OCI-LY7 (cell line): ENCODE measurements around the gene CLEC4G. TPM values are rescaled to one million over a fixed set of nuclear protein-coding genes. Genes with fewer than 3 reads are reported as not detected.
A peak's percentile ranks its signal among the peaks of the same experiment; 100 is the strongest.

ENCODE experiments used
- BruUV-seq: library from RNA; stranded (reverse); fragments of 400-500 nt; replicated peaks from 2 replicates; lab custom pipeline; 2021; lab: Mats Ljungman, UMichigan
- CTCF ChIA-PET: fragments of 300-600 bp; sonication (Branson Sonifier 250); formaldehyde crosslinking; loops from one replicate; lab custom pipeline; 2022; ENCODE audit warnings: antibody characterized with exemption; ENCODE audit not compliant: unreplicated experiment; lab: Charles Lee
- POLR2A ChIA-PET: fragments of 300-600 bp; sonication (Branson Sonifier 250); formaldehyde crosslinking; loops from one replicate; lab custom pipeline; 2022; ENCODE audit warnings: antibody characterized with exemption; lab: Charles Lee
- DNase-seq: peaks from one replicate; pipeline ENCODE4 v3.0.0-alpha.2; 2015; ENCODE audit warnings: low spot score
- H2AFZ ChIP-seq: fragments of 200-600 bp; sonication (generic), shearing (Covaris generic); 2 replicates; pipeline ENCODE4 v1.6.1; 2014; ENCODE audit warnings: mild to moderate bottlenecking, antibody characterized with exemption, low read length, moderate library complexity
- H3K27ac ChIP-seq: fragments of 200-600 bp; sonication (generic); 2 replicates; pipeline ENCODE4 v1.5.1; 2014; ENCODE audit warnings: mixed run types, low read depth, mild to moderate bottlenecking, moderate library complexity, low read length, inconsistent platforms; ENCODE audit not compliant: poor library complexity, severe bottlenecking
- H3K36me3 ChIP-seq: fragments of 200-600 bp; sonication (generic); 2 replicates; pipeline ENCODE4 v1.6.1; 2014; ENCODE audit warnings: mild to moderate bottlenecking, antibody characterized with exemption, low read length, moderate library complexity, mixed read lengths; ENCODE audit not compliant: insufficient read depth
- H3K4me1 ChIP-seq: fragments of 200-600 bp; sonication (generic); 2 replicates; pipeline ENCODE4 v1.5.1; 2014; ENCODE audit warnings: mild to moderate bottlenecking, low read length; ENCODE audit not compliant: insufficient read depth, poor library complexity, severe bottlenecking
- H3K4me2 ChIP-seq: fragments of 200-600 bp; sonication (generic); 2 replicates; pipeline ENCODE4 v1.6.1; 2014; ENCODE audit warnings: mild to moderate bottlenecking, low read length
- H3K4me3 ChIP-seq: fragments of 200-600 bp; sonication (generic); 2 replicates; pipeline ENCODE4 v1.5.1; 2014; ENCODE audit warnings: mild to moderate bottlenecking, low read depth, low read length; ENCODE audit not compliant: poor library complexity, severe bottlenecking
- H3K79me2 ChIP-seq: fragments of 200-600 bp; sonication (generic); 2 replicates; pipeline ENCODE4 v1.6.1; 2016; ENCODE audit warnings: low read depth, mild to moderate bottlenecking, low read length, moderate library complexity, mixed read lengths; ENCODE audit not compliant: insufficient read depth
- H3K9me2 ChIP-seq: fragments of 200-600 bp; sonication (generic); 2 replicates; pipeline ENCODE4 v1.6.1; 2016; ENCODE audit warnings: mild to moderate bottlenecking, low read length, mixed read lengths; ENCODE audit not compliant: insufficient read depth
- H3K9me3 ChIP-seq: fragments of 200-600 bp; sonication (generic); 2 replicates; pipeline ENCODE4 v1.6.1; 2014; ENCODE audit warnings: mild to moderate bottlenecking, mixed run types, low read length, mixed read lengths
- H4K20me1 ChIP-seq: fragments of 200-600 bp; sonication (generic); 2 replicates; pipeline ENCODE4 v1.6.1; 2014; ENCODE audit warnings: mild to moderate bottlenecking, antibody characterized with exemption, low read length, moderate library complexity, mixed read lengths; ENCODE audit not compliant: insufficient read depth
- EZH2phosphoT487 ChIP-seq: fragments of 200-600 bp; sonication (generic); IDR thresholded peaks from 2 replicates; pipeline ENCODE4 v1.6.1; 2018; ENCODE audit warnings: low read depth, borderline replicate concordance, mild to moderate bottlenecking, mixed run types, antibody characterized with exemption, low read length, moderate library complexity, mixed read lengths
- intact Hi-C: fragments of 100-400 bp; cut with micrococcal nuclease; formaldehyde crosslinking; loops from one replicate; pipeline ENCODE4 v1.10.0; 2022; ENCODE audit not compliant: unreplicated experiment
- total RNA-seq, 2 experiments: library from RNA; depleted of rRNA in 1 of 2; stranded (reverse); fragments of >200 nt in 1 of 2; shearing (Covaris generic) in 1 of 2; gene quantifications; 2 replicates each; pipeline ENCODE4 v1.2.3, GENCODE V29; 2014 to 2022
- TF ChIP-seq, protein P1 (sequence below): fragments of 200-600 bp; sonication (generic); conservative IDR thresholded peaks from 2 replicates; pipeline ENCODE4 v1.5.1; 2014; ENCODE audit warnings: mild to moderate bottlenecking, antibody characterized with exemption, low read length, moderate library complexity, mixed read lengths

The CLEC4G gene
- total RNA-seq, 2 experiments from 2014 or later = not detected

DNA sequence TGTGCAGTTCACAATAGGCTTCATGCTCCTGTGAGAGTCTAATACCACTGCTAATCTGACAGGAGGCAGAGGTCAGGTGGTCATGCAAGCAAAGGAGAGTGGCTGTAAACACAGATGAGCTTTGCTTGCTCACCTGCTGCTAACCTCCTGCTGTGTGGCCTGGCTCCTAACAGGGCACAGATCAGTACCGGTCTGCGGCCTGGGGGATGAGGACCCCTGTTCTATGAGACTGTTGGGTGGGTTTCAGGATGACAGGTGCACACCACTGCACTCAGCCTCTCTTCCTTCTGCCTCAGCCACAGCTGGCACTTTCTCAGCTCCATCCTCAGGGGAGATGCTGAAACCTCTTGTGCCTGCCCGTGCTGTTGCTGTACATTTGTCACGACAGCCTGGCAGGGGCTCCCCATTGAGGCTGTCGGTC, 9.7 kb downstream of the CLEC4G start:
- ChIA-PET POLR2A (interaction anchor here (0.6 kb wide), 1 partner anchor 11 kb away, joined by 3 read pairs; no protein-coding TSS in a partner anchor), CTCF (no interaction called here)
- no peak for DNase-seq
- H4K20me1 ChIP-seq = no peaks in the 10 kb centered on the region
- no TSS peak for BruUV-seq
- no peaks in the 10 kb centered on the region for H3K36me3 ChIP-seq
- intact Hi-C loops = no loop called here
- no peaks in the 10 kb centered on the region for H3K9me2 ChIP-seq
- H3K9me3 ChIP-seq = no peaks in the 10 kb centered on the region
- no peak overlapping the region for H3K27ac ChIP-seq
- TF ChIP-seq EZH2phosphoT487 = no peak
- TF ChIP-seq, protein P1, sequence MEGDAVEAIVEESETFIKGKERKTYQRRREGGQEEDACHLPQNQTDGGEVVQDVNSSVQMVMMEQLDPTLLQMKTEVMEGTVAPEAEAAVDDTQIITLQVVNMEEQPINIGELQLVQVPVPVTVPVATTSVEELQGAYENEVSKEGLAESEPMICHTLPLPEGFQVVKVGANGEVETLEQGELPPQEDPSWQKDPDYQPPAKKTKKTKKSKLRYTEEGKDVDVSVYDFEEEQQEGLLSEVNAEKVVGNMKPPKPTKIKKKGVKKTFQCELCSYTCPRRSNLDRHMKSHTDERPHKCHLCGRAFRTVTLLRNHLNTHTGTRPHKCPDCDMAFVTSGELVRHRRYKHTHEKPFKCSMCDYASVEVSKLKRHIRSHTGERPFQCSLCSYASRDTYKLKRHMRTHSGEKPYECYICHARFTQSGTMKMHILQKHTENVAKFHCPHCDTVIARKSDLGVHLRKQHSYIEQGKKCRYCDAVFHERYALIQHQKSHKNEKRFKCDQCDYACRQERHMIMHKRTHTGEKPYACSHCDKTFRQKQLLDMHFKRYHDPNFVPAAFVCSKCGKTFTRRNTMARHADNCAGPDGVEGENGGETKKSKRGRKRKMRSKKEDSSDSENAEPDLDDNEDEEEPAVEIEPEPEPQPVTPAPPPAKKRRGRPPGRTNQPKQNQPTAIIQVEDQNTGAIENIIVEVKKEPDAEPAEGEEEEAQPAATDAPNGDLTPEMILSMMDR = no peak
- H3K4me3 ChIP-seq = no peak overlapping the region
- no peaks in the 10 kb centered on the region for H3K79me2 ChIP-seq
- no peak overlapping the region for H2AFZ ChIP-seq
- no peak overlapping the region for H3K4me2 ChIP-seq
- H3K4me1 ChIP-seq = peaks cover 12% of the 10 kb centered on the region

DNA sequence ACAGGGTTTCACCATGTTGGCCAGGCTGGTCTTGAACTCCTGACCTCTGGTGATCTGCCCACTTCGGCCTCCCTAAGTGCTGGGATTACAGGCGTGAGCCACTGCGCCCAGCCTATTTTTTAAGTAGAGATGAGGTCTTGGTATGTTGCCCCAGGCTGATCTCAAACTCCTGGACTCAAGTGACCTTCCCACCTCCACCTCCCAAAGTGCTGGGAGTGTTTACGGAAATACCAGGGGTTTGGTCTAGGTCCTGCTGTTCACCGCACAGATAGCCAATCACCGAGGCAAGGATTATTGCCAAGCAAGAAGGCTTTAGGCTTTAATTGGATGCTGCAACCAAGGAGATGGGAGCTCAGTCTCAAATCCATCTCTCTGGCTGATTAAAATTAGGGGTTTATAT, 11.6 kb downstream of the CLEC4G start:
- BruUV-seq = no TSS peak
- Histone ChIP-seq H3K36me3 (no peaks in the 10 kb centered on the region), H3K4me2 (no peak overlapping the region), H3K9me3 (no peaks in the 10 kb centered on the region), H3K4me3 (no peak overlapping the region), H3K79me2 (no peaks in the 10 kb centered on the region), H2AFZ (no peak overlapping the region), H3K9me2 (no peaks in the 10 kb centered on the region), H4K20me1 (no peaks in the 10 kb centered on the region), H3K27ac (no peak overlapping the region), H3K4me1 (peaks cover 12% of the 10 kb centered on the region)
- DNase-seq = no peak
- ChIA-PET POLR2A (interaction anchor here (0.5 kb wide), 1 partner anchor 24 kb away, joined by 5 read pairs; no protein-coding TSS in a partner anchor), CTCF (no interaction called here)
- TF ChIP-seq EZH2phosphoT487 = no peak
- TF ChIP-seq, protein P1 = no peak
- intact Hi-C loops = no loop called here

- Histone ChIP-seq H3K4me2 (no peak overlapping the region; the same call in 1 of the 2 replicates), H4K20me1 (no peaks in the 10 kb centered on the region), H3K36me3 (no peaks in the 10 kb centered on the region), H3K4me3 (no peak overlapping the region), H3K27ac (no peak overlapping the region), H3K4me1 (peaks cover 17% of the 10 kb centered on the region), H2AFZ (peak overlapping the region; percentile 58), H3K79me2 (no peaks in the 10 kb centered on the region), H3K9me3 (no peaks in the 10 kb centered on the region), H3K9me2 (no peaks in the 10 kb centered on the region)
- intact Hi-C loops = no loop called here
- BruUV-seq = no TSS peak
- CTCF ChIA-PET = interaction anchor here (1.0 kb wide), 1 partner anchor 15 kb away, joined by 4 read pairs; no protein-coding TSS in a partner anchor
- POLR2A ChIA-PET = interaction anchor here (0.6 kb wide), 3 partner anchors 60 to 1943 kb away, joined by 3 to 6 read pairs (median 3); no protein-coding TSS in a partner anchor
- peak; percentile 46 for DNase-seq
- TF ChIP-seq EZH2phosphoT487 = no peak
- TF ChIP-seq, protein P1 = no peak
Measured at GRCh38 chr19:7718668-7719067, 13.2 kb downstream of the CLEC4G start.
